Activated T-helper 2 cell treated with anti-CD3 and anti-CD28 coated beads, Interferon-gamma antibody, Interleukin-2, Interleukin-4, amounts not matched to agents 10 μg/mL and 5 μg/mL and 100 μg/mL, durations not matched to agents 14 hours and 24 hours and 36 hours (primary cell): Measurements from ENCODE around the gene NLRC3. TPM values are rescaled to one million over a fixed set of nuclear protein-coding genes. Genes with fewer than 3 reads are reported as not detected.

Source experiments
- DNase-seq: peaks from one replicate; pipeline ENCODE4 v3.0.0; 2021; ENCODE audit warnings: low spot score
- H3K27ac Mint-ChIP-seq: one replicate; pipeline ENCODE4 v1.8.0; 2021; ENCODE audit warnings: mixed read lengths
- H3K27me3 Mint-ChIP-seq: one replicate; pipeline ENCODE4 v1.8.0; 2021; ENCODE audit warnings: low read depth, mixed read lengths
- H3K36me3 Mint-ChIP-seq: one replicate; pipeline ENCODE4 v1.8.0; 2021; ENCODE audit warnings: low read depth, mixed read lengths
- H3K4me1 Mint-ChIP-seq: one replicate; pipeline ENCODE4 v1.8.0; 2021; ENCODE audit warnings: low read depth, mixed read lengths
- H3K4me3 Mint-ChIP-seq: one replicate; pipeline ENCODE4 v1.8.0; 2021; ENCODE audit warnings: low read depth, mild to moderate bottlenecking, moderate library complexity, mixed read lengths
- H3K9me3 Mint-ChIP-seq: one replicate; pipeline ENCODE4 v1.8.0; 2021; ENCODE audit warnings: mixed read lengths
- intact Hi-C: fragments of 100-400 bp; cut with micrococcal nuclease; formaldehyde crosslinking; loops from one replicate; pipeline ENCODE4 v1.15.1; 2023
- total RNA-seq: library from RNA; stranded (reverse); gene quantifications from 2 replicates; pipeline ENCODE4 v1.2.3, GENCODE V29; 2022

NLRC3 gene
- total RNA-seq, 1 donor from 2014 or later: 29.6 TPM

DNA sequence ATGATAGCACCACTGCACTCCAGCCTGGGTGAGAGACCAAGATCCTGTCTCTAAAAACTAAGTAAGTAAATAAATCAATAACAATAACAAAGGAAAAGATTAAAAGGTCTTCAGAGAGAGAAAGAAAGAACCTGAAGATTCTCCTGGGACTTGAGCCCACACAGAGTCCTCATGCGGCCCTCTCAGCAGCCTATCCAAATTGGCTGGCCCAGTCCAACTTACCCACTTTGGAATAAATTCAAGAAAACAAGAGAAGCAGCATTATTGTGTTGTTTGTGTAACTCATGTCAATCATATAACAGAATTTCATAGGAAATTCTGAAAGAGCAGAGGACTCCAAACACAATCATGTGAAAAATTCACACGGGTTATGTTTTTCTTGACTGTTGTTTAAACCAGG, 30.4 kb upstream of the NLRC3 start:
- no peaks in the 10 kb centered on the region for H3K27me3 Mint-ChIP-seq
- no peak overlapping the region for H3K27ac Mint-ChIP-seq
- H3K4me1 Mint-ChIP-seq: peaks cover 20% of the 10 kb centered on the region
- no peak for DNase-seq
- intact Hi-C loops: no loop called here
- H3K4me3 Mint-ChIP-seq: no peak overlapping the region
- peaks cover 24% of the 10 kb centered on the region for H3K36me3 Mint-ChIP-seq
- no peaks in the 10 kb centered on the region for H3K9me3 Mint-ChIP-seq

DNA sequence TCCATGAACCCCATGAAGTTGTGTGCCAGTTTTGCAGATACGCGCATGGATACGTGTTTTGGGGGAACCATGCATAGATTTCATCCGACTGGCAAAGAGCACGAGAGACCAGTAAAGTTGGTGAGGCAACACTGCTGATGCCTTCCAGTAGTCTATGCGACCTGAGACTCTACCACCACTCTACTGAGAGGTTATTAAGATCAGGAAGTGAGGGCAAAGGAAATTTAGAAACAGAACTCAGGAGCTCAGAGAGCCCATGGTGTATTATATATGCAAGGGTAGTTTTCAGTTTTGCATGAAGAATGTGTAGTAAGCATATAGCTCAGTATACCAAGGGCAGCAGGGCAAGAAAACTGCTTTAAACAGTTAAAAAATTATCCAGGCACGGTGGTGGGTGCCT, 30.0 kb upstream of the NLRC3 start:
- Mint-ChIP-seq H3K4me1 (peaks cover 18% of the 10 kb centered on the region), H3K36me3 (peaks cover 22% of the 10 kb centered on the region), H3K27me3 (no peaks in the 10 kb centered on the region), H3K27ac (no peak overlapping the region), H3K4me3 (no peak overlapping the region), H3K9me3 (no peaks in the 10 kb centered on the region)
- intact Hi-C loops: no loop called here
- no peak for DNase-seq

DNA sequence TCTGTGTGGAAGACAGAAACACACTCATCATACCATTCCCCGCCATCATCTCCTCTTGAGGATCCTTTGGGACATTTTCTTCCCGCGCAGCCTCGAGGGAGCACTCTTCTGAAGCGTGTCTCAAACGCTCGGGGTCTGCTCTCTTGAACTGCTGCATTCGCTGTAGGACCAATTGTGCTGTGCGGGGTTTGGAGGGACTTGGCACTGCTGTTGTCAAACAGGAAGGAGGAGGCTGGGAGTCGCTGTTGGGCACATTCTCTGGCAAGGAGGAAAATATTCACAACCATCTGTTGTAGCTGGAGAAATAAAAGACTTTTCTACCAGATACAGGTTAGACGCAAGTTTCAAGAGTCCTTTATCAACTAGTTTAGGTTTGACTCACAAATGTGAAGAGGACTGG, 29.2 kb upstream of the NLRC3 start:
- DNase-seq: no peak
- Mint-ChIP-seq H3K27ac (no peak overlapping the region), H3K27me3 (no peaks in the 10 kb centered on the region), H3K9me3 (no peaks in the 10 kb centered on the region), H3K36me3 (peaks cover 21% of the 10 kb centered on the region), H3K4me1 (peaks cover 16% of the 10 kb centered on the region), H3K4me3 (no peak overlapping the region)
- intact Hi-C loops: no loop called here

GRCh38 chr16:3602320-3602653, 25.1 kb upstream of the NLRC3 start:
- H3K36me3 Mint-ChIP-seq: peaks cover 42% of the 10 kb centered on the region
- peaks cover 4% of the 10 kb centered on the region for H3K4me1 Mint-ChIP-seq
- no peak overlapping the region for H3K4me3 Mint-ChIP-seq
- no peaks in the 10 kb centered on the region for H3K9me3 Mint-ChIP-seq
- no peaks in the 10 kb centered on the region for H3K27me3 Mint-ChIP-seq
- no peak overlapping the region for H3K27ac Mint-ChIP-seq
- no peak for DNase-seq
- intact Hi-C loops: no loop called here

- no peak overlapping the region for H3K27ac Mint-ChIP-seq
- no peak for DNase-seq
- peaks cover 1% of the 10 kb centered on the region for H3K4me1 Mint-ChIP-seq
- H3K4me3 Mint-ChIP-seq: no peak overlapping the region
- peaks cover 42% of the 10 kb centered on the region for H3K36me3 Mint-ChIP-seq
- no peaks in the 10 kb centered on the region for H3K9me3 Mint-ChIP-seq
- H3K27me3 Mint-ChIP-seq: no peaks in the 10 kb centered on the region
- intact Hi-C loops: no loop called here
Measured at GRCh38 chr16:3601614-3602319, 24.6 kb upstream of the NLRC3 start.

- Mint-ChIP-seq H3K27me3 (no peaks in the 10 kb centered on the region), H3K27ac (no peak overlapping the region), H3K9me3 (no peaks in the 10 kb centered on the region), H3K4me1 (peaks cover 2% of the 10 kb centered on the region), H3K4me3 (no peak overlapping the region), H3K36me3 (peaks cover 39% of the 10 kb centered on the region)
- intact Hi-C loops: no loop called here
- DNase-seq: no peak
Measured at GRCh38 chr16:3599922-3600321, 22.7 kb upstream of the NLRC3 start.

- Mint-ChIP-seq H3K36me3 (peaks cover 40% of the 10 kb centered on the region), H3K27ac (no peak overlapping the region), H3K27me3 (no peaks in the 10 kb centered on the region), H3K4me3 (no peak overlapping the region), H3K4me1 (peaks cover 2% of the 10 kb centered on the region), H3K9me3 (no peaks in the 10 kb centered on the region)
- intact Hi-C loops: no loop called here
- no peak for DNase-seq
Measured at GRCh38 chr16:3599121-3599520, 21.9 kb upstream of the NLRC3 start.

GRCh38 chr16:3598236-3598635, 21.0 kb upstream of the NLRC3 start:
- H3K36me3 Mint-ChIP-seq: peaks cover 36% of the 10 kb centered on the region
- H3K27me3 Mint-ChIP-seq: no peaks in the 10 kb centered on the region
- intact Hi-C loops: no loop called here
- peaks cover 2% of the 10 kb centered on the region for H3K4me1 Mint-ChIP-seq
- no peak overlapping the region for H3K27ac Mint-ChIP-seq
- DNase-seq: no peak
- no peak overlapping the region for H3K4me3 Mint-ChIP-seq
- H3K9me3 Mint-ChIP-seq: no peaks in the 10 kb centered on the region

GRCh38 chr16:3597676-3598075, 20.5 kb upstream of the NLRC3 start:
- peaks cover 36% of the 10 kb centered on the region for H3K36me3 Mint-ChIP-seq
- no peak overlapping the region for H3K27ac Mint-ChIP-seq
- H3K4me3 Mint-ChIP-seq: no peak overlapping the region
- intact Hi-C loops: no loop called here
- peaks cover 2% of the 10 kb centered on the region for H3K4me1 Mint-ChIP-seq
- no peaks in the 10 kb centered on the region for H3K9me3 Mint-ChIP-seq
- H3K27me3 Mint-ChIP-seq: no peaks in the 10 kb centered on the region
- DNase-seq: no peak

GRCh38 chr16:3597226-3597625, 20.0 kb upstream of the NLRC3 start:
- intact Hi-C loops: no loop called here
- Mint-ChIP-seq H3K4me3 (no peak overlapping the region), H3K27ac (no peak overlapping the region), H3K36me3 (peaks cover 36% of the 10 kb centered on the region), H3K4me1 (peaks cover 2% of the 10 kb centered on the region), H3K27me3 (no peaks in the 10 kb centered on the region), H3K9me3 (no peaks in the 10 kb centered on the region)
- DNase-seq: no peak

- Mint-ChIP-seq H3K27ac (no peak overlapping the region), H3K4me1 (peaks cover 2% of the 10 kb centered on the region), H3K4me3 (no peak overlapping the region), H3K36me3 (peaks cover 33% of the 10 kb centered on the region), H3K27me3 (no peaks in the 10 kb centered on the region), H3K9me3 (no peaks in the 10 kb centered on the region)
- intact Hi-C loops: no loop called here
- DNase-seq: no peak
Measured at GRCh38 chr16:3596101-3596861, 19.1 kb upstream of the NLRC3 start.

- Mint-ChIP-seq H3K36me3 (peaks cover 34% of the 10 kb centered on the region), H3K27me3 (no peaks in the 10 kb centered on the region), H3K4me1 (peaks cover 2% of the 10 kb centered on the region), H3K27ac (no peak overlapping the region), H3K9me3 (no peaks in the 10 kb centered on the region), H3K4me3 (no peak overlapping the region)
- no peak for DNase-seq
- intact Hi-C loops: no loop called here
Measured at GRCh38 chr16:3595521-3596021, 18.4 kb upstream of the NLRC3 start.

- Mint-ChIP-seq H3K36me3 (peaks cover 37% of the 10 kb centered on the region), H3K4me1 (peaks cover 2% of the 10 kb centered on the region), H3K27me3 (no peaks in the 10 kb centered on the region), H3K4me3 (no peak overlapping the region), H3K27ac (no peak overlapping the region), H3K9me3 (no peaks in the 10 kb centered on the region)
- no peak for DNase-seq
- intact Hi-C loops: no loop called here
Measured at GRCh38 chr16:3595110-3595486, 17.9 kb upstream of the NLRC3 start.
